ENCODE measurements around the gene FAM20A. TPM values are rescaled to one million over a fixed set of nuclear protein-coding genes. Genes with fewer than 3 reads are reported as not detected.
"Not testable (repeated sequence)": the region's sequence is repeated elsewhere in the genome, so short reads cannot be mapped to it uniquely, and the experiment has no call there.

The FAM20A gene
- polyA plus RNA-seq, 3 donors: 0.91 to 1.6 TPM; not detected in 1

GRCh38 chr17:68495081-68495480 lies 106.1 kb downstream of the FAM20A start:
- H3K4me1 Mint-ChIP-seq: peaks cover 82% of the 10 kb centered on the region
- no peak overlapping the region for H3K4me2 ChIP-seq (replicated peaks; ENCODE audit: extremely low read depth, low read length, poor library complexity, severe bottlenecking)
- peaks cover 0 to 3% (median 0%) of the 10 kb centered on the region in 7 donors for H3K9me3 Mint-ChIP-seq
- H3K4me3 ChIP-seq (replicated peaks in 1 of 3; ENCODE audit: low read depth in 2 of 3, low read length in 3 of 3): no peak overlapping the region
- H3K36me3 ChIP-seq (replicated peaks in 1 of 2; ENCODE audit: control insufficient read depth in 1 of 2, insufficient read depth in 2 of 2, low read length in 2 of 2): no peaks in the 10 kb centered on the region
- H3K9ac ChIP-seq (ENCODE audit: insufficient read depth, low read length, poor library complexity, severe bottlenecking): no peak overlapping the region
- H2AFZ ChIP-seq (ENCODE audit: insufficient read depth, low read depth, low read length, poor library complexity, severe bottlenecking): no peak overlapping the region
- H3K79me2 ChIP-seq (ENCODE audit: insufficient read depth, low read length): no peaks in the 10 kb centered on the region
- H3K9me3 ChIP-seq (replicated peaks in 1 of 2; ENCODE audit: control insufficient read depth in 1 of 2, insufficient read depth in 1 of 2, low read length in 2 of 2): no peaks in the 10 kb centered on the region
- DNase-seq: no peak
- no peak overlapping the region for H3K27ac ChIP-seq (ENCODE audit: low read depth in 1 of 2, low read length in 2 of 2)
- H3K4me3 Mint-ChIP-seq: no peak overlapping the region
- intact Hi-C loops (cut with micrococcal nuclease): no loop called here
- H3K4me1 ChIP-seq (ENCODE audit: control insufficient read depth in 1 of 2, insufficient read depth in 2 of 2, low read length in 2 of 2): peaks cover 81 to 83% of the 10 kb centered on the region in 2 donors
- no peaks in the 10 kb centered on the region for H3K36me3 Mint-ChIP-seq
- H4K20me1 ChIP-seq (ENCODE audit: insufficient read depth, low read length): no peaks in the 10 kb centered on the region
- no peak for TF ChIP-seq CTCF (IDR thresholded peaks at IDR 0.05)
- WGBS (ENCODE audit: insufficient coverage): 100% methylated on average over 4 of the region's 4 CpGs
- no peaks in the 10 kb centered on the region for H3K27me3 ChIP-seq (ENCODE audit: control insufficient read depth in 2 of 2, insufficient read depth in 2 of 2, low read length in 2 of 2)
- peaks cover 0 to 2% (median 0%) of the 10 kb centered on the region in 3 donors for H3K27me3 Mint-ChIP-seq (ENCODE audit: low read depth in 3 of 3)
- H3K27ac Mint-ChIP-seq: peak overlapping the region in 1 of 7 donors; percentile 3

GRCh38 chr17:68492394-68493054 lies 108.6 kb downstream of the FAM20A start:
- H2AFZ ChIP-seq (ENCODE audit: insufficient read depth, low read depth, low read length, poor library complexity, severe bottlenecking); H3K36me3 ChIP-seq (replicated peaks in 1 of 2; ENCODE audit: control insufficient read depth in 1 of 2, insufficient read depth in 2 of 2, low read length in 2 of 2); H3K9me3 Mint-ChIP-seq; H4K20me1 ChIP-seq (ENCODE audit: insufficient read depth, low read length); H3K27me3 Mint-ChIP-seq (ENCODE audit: low read depth in 3 of 3); DNase-seq; H3K9ac ChIP-seq (ENCODE audit: insufficient read depth, low read length, poor library complexity, severe bottlenecking); H3K9me3 ChIP-seq (replicated peaks in 1 of 2; ENCODE audit: control insufficient read depth in 1 of 2, insufficient read depth in 1 of 2, low read length in 2 of 2); H3K27me3 ChIP-seq (ENCODE audit: control insufficient read depth in 2 of 2, insufficient read depth in 2 of 2, low read length in 2 of 2); H3K36me3 Mint-ChIP-seq; H3K79me2 ChIP-seq (ENCODE audit: insufficient read depth, low read length); intact Hi-C loops (cut with micrococcal nuclease); H3K4me3 Mint-ChIP-seq: not testable (repeated sequence)
- H3K27ac ChIP-seq (ENCODE audit: low read depth in 1 of 2, low read length in 2 of 2): peak overlapping the region; percentile 69 to 74
- peak overlapping the region; percentile 60 for H3K4me2 ChIP-seq (replicated peaks; ENCODE audit: extremely low read depth, low read length, poor library complexity, severe bottlenecking)
- peak overlapping the region in 1 of 3 experiments; percentile 55 for H3K4me3 ChIP-seq (replicated peaks in 1 of 3; ENCODE audit: low read depth in 2 of 3, low read length in 3 of 3)
- 91% methylated on average over 6 of the region's 8 CpGs for WGBS (ENCODE audit: insufficient coverage)
- Mint-ChIP-seq H3K27ac (peak overlapping the region; percentile 82 to 93 (median 91)), H3K4me1 (peaks cover 75% of the 10 kb centered on the region)
- H3K4me1 ChIP-seq (ENCODE audit: control insufficient read depth in 1 of 2, insufficient read depth in 2 of 2, low read length in 2 of 2): peaks cover 76% of the 10 kb centered on the region in 2 donors

Data from CD14-positive monocyte (primary cell).